Heart left ventricle (tissue), 13 donors: ENCODE measurements around the gene ATL1.
"Not testable (repeated sequence)": the region's sequence is repeated elsewhere in the genome, so short reads cannot be mapped to it uniquely, and the experiment has no call there.

Experiments used
- CTCF ChIP-seq, 12 donors: fragments of 200-600 bp; sonication (generic) in 4 of 12; IDR thresholded peaks; one replicate each; pipeline versions ENCODE4 v1.5.0 to v1.8.0; 2018 to 2022; ENCODE audit warnings: antibody characterized with exemption in 12 of 12, mild to moderate bottlenecking in 5 of 12
- POLR2A ChIP-seq, 2 donors: fragments of 450-650 bp; IDR thresholded peaks; one replicate each; pipeline ENCODE4 v1.6.1; 2017; ENCODE audit warnings: antibody characterized with exemption in 2 of 2, mild to moderate bottlenecking in 2 of 2, moderate library complexity in 2 of 2
- donor health status: ischemic (EF 13 %, LVEDD 7.1; RV severe dilation, severe dysfunction).
- donor health status: DM: no; HTN: yes; CAD: no.
- donor health status: DM: no; HTN: no; CAD: no.
- donor health status: ischemic (EF 25% LVEDD 6.9; RV normal size, moderate dysfunction).
- donor health status: ischemic (EF 25% LVEDD 5.7; RV mildly dilated, moderate dysfunction).
- donor health status: ischemic (EF 35%, LVEDD 5.7; RV mildly dilated, moderate dysfunction).
- donor health status: nonischemic (EF 11% LVEDD 7.7; RV severe dilation, severe dysfunction).
- donor health status: DM: yes; HTN: yes; CAD: no.
- donor health status: PGD.
- donor health status: ischemic (EF 29% LVEDD 5.4; RV normal size, mild dysfunction).
- donor health status: nonischemic (EF 23%, LVEDD 6.1; RV moderate dilation, normal function).

DNA sequence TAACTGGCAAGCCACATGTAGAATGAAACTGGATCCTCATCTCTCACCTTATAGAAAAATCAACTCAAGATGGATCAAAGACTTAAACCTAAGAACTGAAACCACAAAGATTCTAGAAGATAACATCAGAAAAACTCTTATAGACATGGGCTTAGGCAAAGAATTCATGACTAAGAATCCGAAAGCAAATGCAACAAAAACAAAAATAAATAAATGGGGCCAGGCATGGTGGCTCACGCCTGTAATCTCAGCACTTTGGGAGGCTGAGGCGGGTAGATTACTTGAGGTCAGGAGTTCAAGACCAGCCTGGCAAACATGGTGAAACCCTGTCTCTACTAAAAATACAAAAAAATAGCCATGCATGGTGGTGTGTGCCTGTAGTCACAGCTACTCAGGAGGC lies 7.1 kb upstream of the ATL1 start:
- TF ChIP-seq CTCF, POLR2A (IDR thresholded peaks at IDR 0.05): not testable (repeated sequence)
